ENCODE data around the gene SLC38A5.

GRCh38 chrX:48516987-48517386 lies 46.9 kb upstream of the SLC38A5 start:
- TF ChIP-seq IRF1 (CRISPR knock-in tag; IDR thresholded peaks at IDR 0.05; ENCODE audit: borderline replicate concordance) (no peak), MYBL2 (IDR thresholded peaks at IDR 0.05; ENCODE audit: low read depth) (no peak), MYBL2 (CRISPR knock-in tag; IDR thresholded peaks at IDR 0.05; ENCODE audit: borderline replicate concordance) (no peak), PTBP1 (IDR thresholded peaks at IDR 0.05; ENCODE audit: low read depth, low read length) (no peak), ZBTB9 (CRISPR knock-in tag; IDR thresholded peaks at IDR 0.05) (no peak), MYNN (IDR thresholded peaks at IDR 0.05) (no peak), MYNN (CRISPR knock-in tag; IDR thresholded peaks at IDR 0.05) (no peak)

Measured in K562 (cell line).